GM19372 (cell line): ENCODE data around the gene CLGN.
A peak's percentile ranks its signal among the peaks of the same experiment; 100 is the strongest.

Experiments used
- ATAC-seq: cut with Tn5 transposase; IDR thresholded peaks from one replicate; pipeline ENCODE4 v1.9.1; 2021; ENCODE audit warnings: mild to moderate bottlenecking, low read depth, moderate library complexity; ENCODE audit not compliant: unreplicated experiment

The CLGN gene

DNA sequence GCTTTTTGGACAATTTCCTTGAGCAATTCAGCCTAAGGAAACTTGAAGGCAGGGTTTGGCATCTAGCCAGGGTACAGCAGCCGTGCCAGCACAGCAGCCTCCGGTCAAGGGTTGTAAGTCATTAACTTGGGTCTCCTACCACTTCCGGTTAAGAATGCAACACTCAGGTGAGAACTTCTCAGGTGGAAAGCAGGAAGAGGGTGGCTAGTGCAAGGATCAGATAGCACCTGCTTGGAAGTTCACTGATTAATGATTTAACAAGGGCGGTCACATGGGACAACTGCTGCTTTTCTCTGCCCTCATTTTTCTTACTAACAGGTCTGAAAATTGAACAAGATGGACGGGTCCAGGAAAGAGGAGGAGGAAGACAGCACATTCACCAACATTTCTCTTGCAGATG is 84.1 kb downstream of the CLGN start:
- ATAC-seq, result peak; percentile 78

DNA sequence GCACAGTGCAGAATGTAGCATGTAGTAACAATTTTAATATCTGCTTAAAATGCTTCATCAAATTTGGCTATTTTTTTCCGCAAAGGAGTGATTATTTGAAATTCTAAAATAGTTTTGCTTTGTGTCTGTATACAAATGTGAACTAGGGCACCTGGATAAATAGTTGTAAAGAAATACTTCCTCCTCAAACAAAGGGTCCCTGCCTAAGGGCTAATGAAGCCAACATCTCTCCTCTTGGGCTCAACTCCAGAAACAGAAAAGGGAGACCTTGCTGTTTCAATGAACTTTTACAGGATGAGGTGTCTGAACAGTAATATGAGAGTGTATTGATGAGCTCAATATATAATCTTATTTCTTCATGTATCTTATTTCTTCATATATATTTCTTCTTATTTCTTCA is 84.8 kb downstream of the CLGN start:
- no peak for ATAC-seq
